GM11168 (cell line): ENCODE data around the gene IL1A.

Experiments
- in situ Hi-C: fragments of 300-500 bp; cut with MboI; formaldehyde crosslinking; loops from one replicate; pipeline ENCODE4 v1.12.0; 2022; ENCODE audit warnings: low sequenced_read_pairs; ENCODE audit not compliant: unreplicated experiment

Gene IL1A

DNA sequence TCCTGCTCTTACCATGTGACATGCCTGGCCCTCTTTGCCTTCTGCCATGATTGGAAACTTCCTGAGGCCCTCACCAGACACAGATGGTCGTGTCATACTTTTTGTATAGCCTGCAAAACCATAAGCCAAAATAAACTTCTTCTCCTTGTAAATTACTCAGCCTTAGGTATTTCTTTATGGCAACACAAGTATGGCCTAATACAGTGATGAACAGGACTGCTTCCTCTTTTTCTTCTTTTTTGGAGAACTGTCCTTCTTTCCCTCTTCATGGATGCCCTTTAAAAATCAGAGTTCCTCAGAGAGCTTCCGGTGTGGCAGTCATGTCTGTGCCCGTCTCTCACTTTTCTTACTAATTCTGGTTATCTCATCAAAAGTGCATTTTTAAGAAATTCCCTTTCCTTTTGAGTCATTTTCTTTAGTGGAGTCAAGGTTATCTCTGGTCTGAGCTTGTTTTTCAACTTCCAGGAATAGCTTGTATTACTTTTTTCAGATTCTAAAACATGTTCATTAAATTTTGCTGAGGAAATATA, 9.2 kb upstream of the IL1A start:
- in situ Hi-C loops, result no loop called here

DNA sequence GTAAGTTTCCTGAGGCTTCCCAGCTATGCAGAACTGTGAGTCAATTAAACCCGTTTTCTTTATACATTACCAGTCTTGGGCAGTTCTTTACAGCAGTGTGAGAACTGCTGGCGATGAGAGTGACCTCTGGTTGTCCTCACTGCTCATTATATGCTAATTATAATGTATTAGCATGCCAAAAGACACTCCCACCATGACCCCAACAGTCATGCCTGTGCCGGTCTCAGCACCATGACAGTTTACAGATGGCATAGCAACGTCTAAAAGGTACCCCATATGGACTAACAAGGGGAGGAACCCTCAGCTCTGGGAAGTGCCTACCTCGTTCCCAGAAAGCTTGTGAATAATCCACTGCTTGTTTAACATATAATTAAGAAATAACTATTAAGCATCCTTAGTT, 8.1 kb upstream of the IL1A start:
- in situ Hi-C loops, result no loop called here

DNA sequence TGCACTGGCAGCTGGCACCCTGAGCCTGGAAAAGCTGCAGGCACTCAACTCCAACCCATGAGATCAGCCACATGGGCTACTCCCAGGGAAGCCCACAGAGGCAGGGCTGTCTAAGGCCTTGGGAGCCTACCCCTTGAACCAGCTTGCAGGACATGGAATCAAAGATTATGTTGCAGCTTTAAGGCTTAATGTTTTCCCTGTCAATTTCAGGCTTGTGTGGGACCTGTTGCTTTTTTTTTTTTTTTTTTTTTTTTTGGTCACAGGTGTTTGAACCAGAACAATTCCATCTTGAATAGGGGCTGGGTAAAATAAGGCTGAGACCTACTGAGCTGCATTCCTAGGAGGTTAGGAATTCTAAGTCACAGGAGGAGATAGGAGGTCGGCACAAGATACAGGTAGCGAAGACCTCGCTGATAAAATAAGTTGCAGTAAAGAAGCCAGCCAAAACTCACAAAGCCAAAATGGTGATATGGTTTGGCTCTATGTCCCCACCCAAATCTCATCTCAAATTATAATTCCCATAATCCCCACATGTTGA, 7.5 kb upstream of the IL1A start:
- in situ Hi-C loops, result no loop called here

DNA sequence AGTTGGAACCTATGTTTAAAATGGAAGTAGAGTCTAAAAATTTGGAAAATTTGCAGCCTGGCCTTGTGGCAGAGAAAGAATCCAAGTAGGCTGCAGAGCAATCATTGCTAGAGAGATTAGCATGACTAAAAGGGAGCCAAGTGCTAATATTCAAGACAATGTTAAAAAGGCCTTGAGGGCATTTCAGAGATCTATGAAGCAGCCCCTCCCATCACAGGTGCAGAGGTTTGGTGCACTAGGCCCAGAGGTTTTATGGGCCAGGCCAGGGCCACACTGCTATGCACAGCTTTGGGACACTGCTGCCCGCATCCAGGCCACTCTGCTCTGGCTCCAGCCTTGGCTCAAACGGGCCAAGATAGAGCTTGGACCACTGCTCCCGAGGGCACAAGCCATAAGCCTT, 6.7 kb upstream of the IL1A start:
- in situ Hi-C loops, result no loop called here

DNA sequence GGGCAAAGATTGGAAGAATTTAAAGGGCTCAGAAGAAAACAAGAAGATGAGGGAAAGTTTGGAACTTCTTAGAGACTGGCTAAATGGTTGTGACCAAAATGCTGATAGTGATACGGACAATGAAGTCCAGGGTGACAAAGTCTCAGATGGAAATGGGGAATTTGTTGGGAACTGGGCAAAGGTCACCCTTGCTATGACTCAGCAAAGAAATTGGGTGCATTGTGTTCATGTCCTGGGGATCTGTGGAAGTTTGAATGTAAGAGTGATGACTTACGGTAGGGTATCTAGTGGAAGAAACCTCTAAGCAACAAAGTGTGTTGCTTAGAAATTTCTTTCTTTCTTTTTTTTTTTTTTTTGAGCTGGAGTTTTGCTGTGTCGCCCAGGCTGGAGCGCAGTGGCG, 6.0 kb upstream of the IL1A start:
- in situ Hi-C loops, result no loop called here

DNA sequence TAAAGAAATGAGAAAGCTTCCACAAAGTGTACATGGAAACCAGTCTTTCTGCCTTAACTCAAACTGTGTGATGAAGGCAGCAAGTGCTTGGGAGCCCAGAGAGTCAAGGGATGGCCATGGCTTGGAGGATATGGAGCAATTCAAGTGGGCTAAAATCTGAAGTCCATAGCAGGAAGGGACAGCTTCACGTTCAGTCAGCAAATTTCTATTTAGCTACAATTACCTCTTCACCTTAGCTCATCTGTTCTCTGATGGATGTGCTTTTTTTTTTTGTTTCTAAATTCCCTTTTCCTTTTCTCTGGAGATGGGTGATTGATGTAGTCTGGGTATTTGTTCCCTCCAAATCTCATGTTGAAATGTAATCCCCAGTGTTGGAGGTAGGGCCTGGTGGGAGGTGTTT, 4.9 kb upstream of the IL1A start:
- in situ Hi-C loops, result no loop called here

DNA sequence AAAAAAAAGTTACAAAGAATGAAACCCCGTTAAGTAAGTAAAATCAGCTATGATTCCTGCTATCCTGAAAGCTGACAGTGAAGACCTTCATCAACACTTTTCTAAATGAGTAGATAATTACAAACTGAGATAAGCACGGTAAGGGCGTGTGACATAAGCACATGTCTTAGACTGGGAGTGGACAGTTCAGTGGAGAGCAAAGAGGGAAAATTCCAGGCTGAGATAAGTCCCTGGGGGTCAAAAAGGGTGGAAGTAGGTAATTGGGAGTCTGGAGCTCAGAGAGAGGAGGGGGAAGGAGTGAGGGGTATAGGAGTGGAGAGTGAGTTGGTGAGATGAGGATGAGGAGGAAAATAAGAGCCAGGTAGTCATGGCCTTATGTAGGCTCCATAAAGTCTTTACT, 4.4 kb upstream of the IL1A start:
- in situ Hi-C loops, result no loop called here

DNA sequence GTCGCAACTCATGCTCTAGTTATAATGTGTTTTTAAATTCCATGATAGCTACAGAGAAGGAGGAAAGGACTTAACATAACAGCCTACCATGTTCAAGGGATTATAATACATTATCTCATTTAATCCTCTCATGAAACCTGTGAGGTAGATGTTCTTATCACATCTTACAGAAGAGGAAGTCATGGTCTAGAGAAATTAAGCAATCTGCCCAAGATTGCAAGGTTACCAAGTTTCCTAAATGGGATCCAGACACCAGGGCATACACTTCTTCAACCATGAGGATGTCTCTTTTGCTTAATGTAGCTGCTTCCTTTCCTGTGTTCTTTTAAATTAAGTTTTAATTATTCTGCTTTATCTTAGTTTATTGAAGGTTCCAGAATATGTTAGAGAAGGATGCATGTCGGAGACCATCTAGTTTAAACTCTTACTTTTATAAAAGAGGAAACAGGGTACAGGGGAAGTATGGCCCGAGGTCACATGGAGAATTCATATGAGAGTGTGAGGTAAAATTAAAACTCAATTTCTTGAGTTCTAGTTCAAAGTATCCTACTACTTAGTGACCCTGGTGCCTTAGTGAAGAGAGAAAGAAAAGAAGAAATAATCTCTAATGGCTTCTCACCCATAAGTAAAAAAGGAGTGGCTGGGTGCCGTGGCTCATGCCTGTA, 3.6 kb upstream of the IL1A start:
- in situ Hi-C loops, result no loop called here

DNA sequence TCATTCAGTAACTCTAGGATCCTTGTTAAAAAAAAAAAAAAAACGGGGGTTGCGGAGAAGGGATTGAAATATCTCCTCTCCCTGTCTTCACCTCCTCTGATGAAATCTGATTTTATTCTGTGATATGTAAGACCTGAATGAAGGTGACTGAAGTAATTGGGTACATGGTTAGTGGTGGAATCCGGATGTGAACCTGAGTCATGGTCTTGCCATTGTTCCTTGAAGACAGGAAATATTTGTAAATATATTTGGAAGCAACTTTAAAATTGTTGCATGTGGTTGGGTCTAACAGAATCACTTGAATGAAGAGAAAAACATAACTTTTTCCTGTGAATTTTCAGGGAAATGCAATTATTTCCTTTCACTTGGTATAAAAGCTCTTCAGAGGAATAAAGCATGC, 3.0 kb upstream of the IL1A start:
- in situ Hi-C loops, result no loop called here

DNA sequence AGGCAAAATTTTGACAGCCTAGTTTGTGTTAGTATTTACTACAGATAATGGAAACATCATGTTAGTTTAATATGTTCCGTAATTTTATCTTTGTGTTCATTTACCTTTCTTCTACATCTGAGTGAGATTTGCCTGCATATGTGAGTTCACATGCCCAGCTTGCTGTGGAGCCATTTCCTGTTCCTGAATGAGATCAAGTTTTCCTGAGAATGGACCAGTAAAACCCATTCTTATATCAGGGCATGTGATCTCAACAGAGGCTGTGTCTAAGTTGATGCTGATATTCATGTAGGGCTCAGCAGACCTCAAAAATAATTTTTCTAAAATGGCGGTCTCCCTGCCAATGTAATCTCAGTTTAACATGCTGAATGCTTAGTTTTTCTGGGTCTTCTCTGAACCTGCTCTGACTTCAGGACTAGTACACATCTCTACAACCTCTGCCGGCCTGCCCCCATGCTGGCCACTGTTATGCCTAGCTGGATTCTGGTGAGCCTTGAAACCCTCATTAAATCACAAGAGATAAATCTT, 1.0 kb downstream of the IL1A start:
- in situ Hi-C loops, result no loop called here

DNA sequence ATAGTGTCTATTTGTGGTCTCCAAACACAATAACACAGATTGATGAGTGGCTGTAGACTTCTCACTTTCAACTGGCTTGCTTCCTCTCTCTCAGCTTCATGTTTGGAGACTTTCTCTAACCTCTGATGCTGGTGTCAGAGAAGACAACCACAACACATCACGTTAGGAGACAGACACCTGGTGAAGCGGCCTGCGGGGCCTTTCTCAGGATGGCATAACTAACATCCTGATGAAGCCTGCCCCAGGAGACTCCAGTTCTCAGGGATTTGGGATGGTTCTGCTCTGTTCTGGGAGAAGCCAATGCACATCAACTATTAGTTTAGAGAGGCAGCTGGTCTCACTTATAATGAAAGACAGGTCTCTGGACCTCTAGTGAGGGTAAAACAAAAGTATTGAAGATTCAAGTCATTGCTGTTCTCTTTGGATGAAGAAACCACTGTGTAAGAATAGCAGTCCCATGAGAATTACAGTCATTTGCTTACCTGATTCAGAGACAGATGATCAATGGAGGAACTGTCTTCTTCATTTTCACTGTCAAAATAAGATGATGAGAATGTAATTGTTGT, 2.0 kb downstream of the IL1A start:
- in situ Hi-C loops, result no loop called here

DNA sequence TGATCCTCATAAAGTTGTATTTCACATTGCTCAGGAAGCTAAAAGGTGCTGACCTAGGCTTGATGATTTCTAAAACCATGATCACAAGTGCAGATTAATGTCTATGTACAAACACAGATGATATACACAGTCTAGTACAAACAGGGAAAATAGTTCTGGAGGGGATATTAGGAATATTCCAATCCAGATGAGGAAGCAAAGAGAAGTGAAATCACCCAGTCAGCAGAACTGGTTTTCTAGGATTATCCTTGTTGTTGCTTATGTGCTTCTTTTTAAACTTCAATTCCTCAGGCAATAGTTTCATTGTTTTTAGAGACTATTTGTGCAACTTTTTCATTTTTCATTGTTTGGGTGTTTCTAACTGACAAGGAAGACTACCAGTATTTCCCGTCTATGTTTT, 4.7 kb downstream of the IL1A start:
- in situ Hi-C loops, result no loop called here

DNA sequence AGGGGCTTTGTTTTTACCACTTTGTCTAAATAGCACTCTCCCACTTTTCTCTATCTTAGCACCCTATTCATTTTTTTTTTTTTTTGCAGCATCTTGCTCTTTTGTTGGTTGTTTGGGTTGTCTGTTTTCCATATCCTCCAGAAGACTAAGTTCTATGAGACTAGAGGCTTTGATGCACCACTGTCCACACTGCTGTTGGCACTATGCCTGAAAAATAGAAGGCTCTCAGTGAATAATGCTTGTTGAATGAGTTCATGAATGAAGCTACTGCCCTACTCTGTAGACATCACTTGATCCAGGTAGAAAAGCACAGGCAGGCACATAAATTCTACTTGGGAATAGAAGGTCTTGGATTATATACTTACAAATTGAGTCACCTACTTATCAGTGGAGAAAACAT, 7.3 kb downstream of the IL1A start:
- in situ Hi-C loops, result no loop called here

DNA sequence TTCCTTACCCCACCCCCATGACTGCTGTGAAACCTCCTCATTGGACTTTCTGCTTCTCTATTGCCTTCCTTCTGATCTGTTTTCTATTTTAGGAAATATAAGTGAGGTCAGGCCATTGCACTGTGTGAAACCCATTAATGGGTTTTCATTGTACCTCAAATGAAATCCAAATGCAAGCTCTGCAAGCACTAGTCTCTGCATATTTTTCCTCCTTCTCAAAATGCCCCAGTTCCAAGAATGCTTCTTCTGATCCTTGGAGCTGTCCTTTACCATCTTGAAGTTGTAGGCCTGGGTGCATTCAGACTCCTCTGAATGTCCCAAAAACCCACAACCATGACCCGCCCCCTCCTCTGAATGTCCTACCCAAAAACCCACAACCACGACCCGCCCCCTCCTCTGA, 8.2 kb downstream of the IL1A start:
- in situ Hi-C loops, result no loop called here

DNA sequence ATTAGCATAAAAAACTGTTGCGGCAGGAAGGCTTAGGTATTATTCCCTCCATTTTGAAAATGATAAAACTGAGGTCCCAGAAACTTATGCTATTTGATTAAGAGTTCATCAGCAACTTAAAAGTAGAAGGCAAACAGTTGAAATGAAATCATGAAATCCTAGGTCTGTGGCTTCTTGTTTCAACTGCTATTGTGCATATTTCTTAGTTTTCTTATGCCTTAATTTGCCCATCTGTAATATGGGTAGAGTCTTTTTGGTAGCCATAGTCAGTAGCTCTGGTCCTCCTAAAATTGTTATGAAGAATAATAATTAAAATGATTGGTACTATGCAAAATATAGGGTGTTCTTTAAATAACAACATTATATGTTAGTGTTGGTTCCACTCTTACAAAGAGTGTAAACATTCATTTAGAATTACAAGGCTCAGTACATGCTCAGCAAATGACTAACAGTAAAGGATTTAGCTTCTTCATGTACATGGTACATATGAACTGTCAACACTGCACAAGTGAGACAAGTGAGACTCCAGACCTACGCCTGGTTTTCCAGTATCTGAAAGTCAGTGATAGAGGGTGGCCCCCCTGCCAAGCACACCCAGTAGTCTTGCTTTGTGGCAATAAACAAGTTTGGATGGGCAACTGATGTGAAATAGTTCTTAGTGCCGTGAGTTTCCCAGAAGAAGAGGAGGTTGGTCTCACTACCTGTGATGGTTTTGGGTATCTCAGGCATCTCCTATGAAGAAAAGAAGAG, 9.6 kb downstream of the IL1A start:
- in situ Hi-C loops, result no loop called here

DNA sequence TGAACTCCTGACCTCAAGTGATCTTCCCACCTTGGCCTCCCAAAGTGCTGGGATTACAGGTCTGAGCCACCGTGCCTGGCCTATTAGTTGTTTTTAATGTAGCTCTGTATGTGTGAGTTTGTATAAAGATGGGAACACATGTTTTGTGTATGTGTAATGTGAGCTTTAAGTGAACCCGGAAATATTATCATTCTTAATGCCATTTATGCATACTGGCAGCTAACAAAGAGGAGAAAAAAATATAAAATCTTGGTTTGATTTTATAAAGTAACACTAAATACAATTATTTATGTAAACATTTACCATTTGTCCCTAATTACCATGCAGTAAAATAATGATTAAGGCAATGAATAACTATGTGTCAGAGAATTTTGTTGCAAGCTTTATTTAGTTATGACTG, 10.7 kb downstream of the IL1A start:
- in situ Hi-C loops, result no loop called here

DNA sequence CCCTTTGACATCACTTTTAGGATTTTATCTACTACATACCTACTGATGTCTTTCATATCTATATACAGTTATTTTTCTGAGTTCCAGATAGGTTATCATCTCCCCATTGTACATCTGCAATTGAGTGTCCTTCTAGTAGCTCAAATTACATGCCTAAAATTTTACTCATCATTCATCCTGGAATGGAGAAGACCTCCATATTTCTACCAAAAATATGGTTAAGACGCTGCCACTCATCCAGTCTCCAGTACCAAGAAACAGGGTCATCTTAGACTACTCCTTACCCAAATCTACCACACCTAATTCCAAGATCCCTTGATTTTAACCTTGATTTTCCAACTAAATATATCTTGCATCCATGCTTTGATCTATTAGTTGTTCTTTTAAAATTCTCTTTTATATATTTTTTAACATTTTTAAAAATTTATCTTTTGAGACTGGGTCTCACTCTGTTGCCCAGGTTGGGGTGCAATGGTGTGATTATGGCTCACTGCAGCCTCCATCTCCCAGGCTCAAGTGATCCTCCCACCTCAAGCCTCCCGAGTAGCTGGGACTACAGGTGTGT, 11.3 kb downstream of the IL1A start:
- in situ Hi-C loops, result no loop called here

DNA sequence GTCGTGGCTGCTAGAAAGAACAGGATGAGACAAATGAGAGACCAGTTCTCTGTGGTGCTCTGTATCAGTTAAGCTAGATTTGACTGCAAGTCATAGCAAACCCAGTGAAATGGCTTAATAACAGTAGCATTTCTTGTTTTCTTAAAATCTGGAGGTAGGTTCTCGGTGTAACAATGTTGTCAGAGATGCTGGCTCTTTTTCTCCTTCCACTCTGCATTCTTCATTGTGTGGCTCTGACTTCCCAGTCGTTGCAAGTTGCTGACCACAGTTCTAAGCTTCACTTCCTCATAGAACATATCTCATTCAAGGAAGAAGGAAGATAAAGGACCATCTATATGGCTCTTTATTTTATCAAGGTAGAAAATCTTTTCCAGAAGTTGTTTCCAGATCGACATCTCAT, 12.0 kb downstream of the IL1A start:
- in situ Hi-C loops, result no loop called here

DNA sequence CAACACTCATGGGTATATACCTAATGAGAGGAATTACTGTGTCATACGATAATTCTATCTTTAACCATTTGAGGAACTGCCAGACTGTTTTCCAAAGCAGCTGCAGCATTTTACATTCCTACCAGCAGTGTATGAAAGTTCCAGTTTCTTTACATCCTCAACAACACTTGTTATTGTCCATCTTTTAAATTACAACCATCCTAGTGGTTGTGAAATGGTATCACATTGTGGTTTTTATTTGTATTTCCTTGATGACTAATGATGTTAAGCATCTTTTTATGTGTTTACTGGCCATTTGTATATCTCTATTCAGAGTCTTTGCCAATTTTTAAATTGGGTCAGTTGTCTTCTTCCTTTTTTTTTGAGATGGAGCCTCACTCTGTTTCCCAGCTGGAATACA, 15.9 kb downstream of the IL1A start:
- in situ Hi-C loops, result no loop called here

DNA sequence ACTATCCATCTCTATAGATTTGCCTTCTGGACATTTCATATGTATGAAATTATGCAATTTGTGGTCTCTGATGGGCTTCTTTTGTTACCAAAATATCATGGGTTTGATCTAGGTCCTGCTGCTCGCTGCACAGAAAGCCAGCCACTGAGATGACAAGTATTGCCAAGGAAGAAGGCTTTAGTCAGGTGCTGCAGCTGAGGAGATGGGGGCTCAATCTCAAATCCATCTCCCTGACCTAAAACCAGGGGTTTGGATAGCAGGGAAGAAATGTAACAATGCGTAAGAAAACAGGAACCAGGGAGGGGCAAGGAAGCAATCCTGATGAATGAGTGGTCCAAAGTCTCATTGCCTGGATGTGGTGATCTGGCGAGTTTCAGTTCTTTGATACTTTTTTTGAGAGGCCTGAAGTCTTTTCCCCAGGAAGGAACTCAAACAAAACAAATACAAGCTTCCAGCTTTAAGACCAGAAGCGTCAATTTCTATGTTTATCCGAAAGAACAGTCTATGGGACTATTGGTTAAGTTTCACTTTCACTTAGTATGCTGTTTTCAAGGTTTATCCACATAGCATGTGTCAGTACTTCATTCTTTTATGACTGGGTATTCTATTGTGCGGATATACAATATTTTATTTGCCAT, 16.5 kb downstream of the IL1A start:
- in situ Hi-C loops, result no loop called here
